ENCODE data around the gene ALKBH4. TPM values are rescaled to one million over a fixed set of nuclear protein-coding genes. Genes with fewer than 3 reads are reported as not detected.

ALKBH4 gene
- total RNA-seq, 4 donors from 2014 or later = 8.7 to 31.3 (median 15.8) TPM

- H3K4me3 ChIP-seq = no peak overlapping the region
- H3K27ac ChIP-seq = no peak overlapping the region
- peaks cover 6 to 11% of the 10 kb centered on the region in 2 donors for H3K4me1 ChIP-seq
- intact Hi-C loops (cut with DNase I; ENCODE audit: low total_unique reads) = no loop called here
- H3K9me3 ChIP-seq = no peaks in the 10 kb centered on the region
- H3K36me3 ChIP-seq = no peaks in the 10 kb centered on the region
- H3K27me3 ChIP-seq = no peaks in the 10 kb centered on the region
- no peak for DNase-seq
- TF ChIP-seq CTCF (IDR thresholded peaks at IDR 0.05) (no peak), POLR2A (IDR thresholded peaks at IDR 0.05) (no peak)
Observed at GRCh38 chr7:102467581-102468477, 3.2 kb upstream of the ALKBH4 start.

- Histone ChIP-seq H3K27me3 (no peaks in the 10 kb centered on the region), H3K4me3 (no peak overlapping the region), H3K36me3 (no peaks in the 10 kb centered on the region), H3K27ac (no peak overlapping the region), H3K4me1 (peaks cover 6 to 11% of the 10 kb centered on the region in 2 donors), H3K9me3 (no peaks in the 10 kb centered on the region)
- DNase-seq = no peak
- intact Hi-C loops (cut with DNase I; ENCODE audit: low total_unique reads) = no loop called here
- TF ChIP-seq CTCF (IDR thresholded peaks at IDR 0.05) (no peak), POLR2A (IDR thresholded peaks at IDR 0.05) (no peak)
Observed at GRCh38 chr7:102466097-102466496, 1.4 kb upstream of the ALKBH4 start.

GRCh38 chr7:102463841-102464576 lies 654 bp downstream of the ALKBH4 start:
- intact Hi-C loops (cut with DNase I; ENCODE audit: low total_unique reads) = no loop called here
- DNase-seq = no peak
- H3K9me3 ChIP-seq = no peaks in the 10 kb centered on the region
- no peak for TF ChIP-seq CTCF (IDR thresholded peaks at IDR 0.05)
- no peak for TF ChIP-seq POLR2A (IDR thresholded peaks at IDR 0.05)
- peaks cover 6 to 11% of the 10 kb centered on the region in 2 donors for H3K4me1 ChIP-seq
- H3K4me3 ChIP-seq = peak overlapping the region; percentile 81 to 92
- H3K27ac ChIP-seq = peak overlapping the region; percentile 74 to 75
- H3K27me3 ChIP-seq = no peaks in the 10 kb centered on the region
- H3K36me3 ChIP-seq = no peaks in the 10 kb centered on the region

- intact Hi-C loops (cut with DNase I; ENCODE audit: low total_unique reads) = no loop called here
- Histone ChIP-seq H3K27ac (no peak overlapping the region), H3K9me3 (no peaks in the 10 kb centered on the region), H3K4me1 (peaks cover 6% of the 10 kb centered on the region in 2 donors), H3K27me3 (no peaks in the 10 kb centered on the region), H3K4me3 (no peak overlapping the region), H3K36me3 (no peaks in the 10 kb centered on the region)
- no peak for TF ChIP-seq POLR2A (IDR thresholded peaks at IDR 0.05)
- TF ChIP-seq CTCF (IDR thresholded peaks at IDR 0.05) = no peak
- no peak for DNase-seq
Observed at GRCh38 chr7:102460467-102460866, 4.2 kb downstream of the ALKBH4 start.

All from uterus (tissue), 4 donors.